ENCODE data around the gene C1orf74.

DNA sequence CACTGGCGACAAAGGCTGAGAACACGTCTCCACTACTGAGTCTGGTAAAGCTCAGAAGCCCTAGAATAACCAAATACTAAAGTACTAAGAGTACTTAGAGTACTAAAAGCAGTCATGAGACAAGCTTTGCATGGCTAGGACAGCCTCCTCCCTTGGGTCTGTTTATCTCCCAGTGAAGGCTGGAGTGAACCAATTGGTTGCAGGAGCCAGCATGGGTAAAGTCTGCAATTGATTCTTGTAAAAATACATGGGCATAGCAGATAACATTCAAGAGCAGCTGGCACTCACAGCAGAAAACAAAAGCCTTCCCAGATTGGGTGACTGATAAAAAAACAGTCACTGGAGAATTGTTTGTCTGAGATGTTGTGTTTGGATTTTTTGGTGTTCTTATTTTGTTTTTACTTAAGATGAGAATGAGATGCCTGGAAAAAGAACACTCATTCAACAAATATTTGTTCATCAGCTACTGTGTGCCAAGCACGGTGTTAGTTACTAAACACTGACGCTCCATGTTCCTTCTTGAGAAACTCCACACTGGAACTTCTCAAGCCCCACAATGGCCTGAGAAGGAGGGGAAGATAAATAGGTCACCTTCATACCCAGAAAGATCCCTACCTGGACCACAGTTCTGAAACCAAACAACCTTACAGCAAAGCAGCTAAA, 17.9 kb upstream of the C1orf74 start:
- TF ChIP-seq, protein P1, sequence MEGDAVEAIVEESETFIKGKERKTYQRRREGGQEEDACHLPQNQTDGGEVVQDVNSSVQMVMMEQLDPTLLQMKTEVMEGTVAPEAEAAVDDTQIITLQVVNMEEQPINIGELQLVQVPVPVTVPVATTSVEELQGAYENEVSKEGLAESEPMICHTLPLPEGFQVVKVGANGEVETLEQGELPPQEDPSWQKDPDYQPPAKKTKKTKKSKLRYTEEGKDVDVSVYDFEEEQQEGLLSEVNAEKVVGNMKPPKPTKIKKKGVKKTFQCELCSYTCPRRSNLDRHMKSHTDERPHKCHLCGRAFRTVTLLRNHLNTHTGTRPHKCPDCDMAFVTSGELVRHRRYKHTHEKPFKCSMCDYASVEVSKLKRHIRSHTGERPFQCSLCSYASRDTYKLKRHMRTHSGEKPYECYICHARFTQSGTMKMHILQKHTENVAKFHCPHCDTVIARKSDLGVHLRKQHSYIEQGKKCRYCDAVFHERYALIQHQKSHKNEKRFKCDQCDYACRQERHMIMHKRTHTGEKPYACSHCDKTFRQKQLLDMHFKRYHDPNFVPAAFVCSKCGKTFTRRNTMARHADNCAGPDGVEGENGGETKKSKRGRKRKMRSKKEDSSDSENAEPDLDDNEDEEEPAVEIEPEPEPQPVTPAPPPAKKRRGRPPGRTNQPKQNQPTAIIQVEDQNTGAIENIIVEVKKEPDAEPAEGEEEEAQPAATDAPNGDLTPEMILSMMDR (conservative IDR thresholded peaks at IDR 0.05; ENCODE audit: low read length) = no peak
- TF ChIP-seq EZH2phosphoT487 (IDR thresholded peaks at IDR 0.05; ENCODE audit: borderline replicate concordance) = no peak

All from Loucy (cell line).